GM18502 (cell line): ENCODE measurements around the gene INSM1.

Source experiments
- ATAC-seq: cut with Tn5 transposase; IDR thresholded peaks from one replicate; pipeline ENCODE4 v1.9.1; 2021; ENCODE audit warnings: mild to moderate bottlenecking; ENCODE audit not compliant: unreplicated experiment, poor library complexity

Gene INSM1

DNA sequence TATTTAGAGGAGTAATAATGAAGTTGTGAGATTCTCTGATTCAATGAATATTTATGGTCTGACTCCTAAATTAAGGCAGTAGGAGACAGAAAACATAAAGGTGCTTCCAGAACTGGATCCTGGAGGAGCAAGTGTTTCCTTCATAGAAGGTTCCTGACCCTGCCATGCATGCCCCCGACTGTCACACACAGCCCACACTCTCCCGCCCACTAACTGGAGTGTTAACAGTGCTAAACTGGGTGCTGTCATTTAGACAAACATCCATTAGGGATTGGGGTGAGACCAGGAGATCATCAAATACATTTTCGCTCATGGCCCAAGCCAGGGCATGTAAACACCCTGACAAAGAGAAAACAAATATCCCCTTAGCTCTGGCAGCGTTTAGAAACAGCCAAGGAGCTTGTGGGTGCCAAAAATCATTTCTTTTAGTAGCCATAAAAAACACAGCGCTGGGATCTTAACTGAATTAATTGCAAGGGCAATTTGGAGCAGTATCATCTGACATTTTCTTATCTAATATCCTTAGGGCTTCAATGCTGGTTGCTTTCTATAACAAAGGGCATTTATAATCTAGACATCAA is 46.8 kb downstream of the INSM1 start:
- ATAC-seq = no peak

GRCh38 chr20:20415321-20415720 is 47.4 kb downstream of the INSM1 start:
- no peak for ATAC-seq

DNA sequence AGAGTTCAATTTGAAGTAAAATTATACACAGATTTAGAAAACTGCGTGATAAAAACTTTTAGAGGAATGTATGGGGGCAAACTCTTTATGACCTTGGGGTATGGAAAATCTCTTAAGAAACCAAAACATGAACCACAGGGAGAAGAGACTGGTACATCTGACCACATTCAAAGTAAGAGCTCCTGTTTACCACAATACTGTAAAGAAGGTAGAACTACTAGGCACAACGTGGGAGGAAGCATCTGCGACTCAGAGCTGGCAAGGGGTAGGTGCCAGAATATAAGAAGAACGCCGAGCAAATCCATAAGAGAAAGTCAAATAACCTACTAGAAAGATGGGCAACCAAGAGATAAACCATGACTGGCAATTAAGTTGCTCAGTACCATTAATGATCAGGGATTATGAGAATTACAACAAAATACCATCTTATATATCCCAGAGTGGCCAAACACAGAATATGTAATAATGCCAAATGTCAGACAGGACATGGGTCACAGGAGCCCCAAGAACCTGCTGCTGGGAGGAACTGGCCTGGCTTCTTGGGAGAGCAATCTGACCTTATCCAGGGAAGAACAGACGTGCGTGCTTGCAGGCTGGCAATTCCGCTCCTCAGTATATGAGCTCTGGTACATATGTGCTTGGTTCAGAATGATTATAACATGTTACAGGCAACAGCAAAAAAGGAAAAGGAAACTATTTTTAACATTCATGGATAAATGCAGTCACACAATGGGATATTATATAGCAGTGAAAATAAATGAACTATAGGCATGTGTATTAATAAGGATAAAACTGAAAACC is 50.2 kb downstream of the INSM1 start:
- ATAC-seq = no peak
